Spleen (tissue), 7 donors: ENCODE results near the gene ARID5B.
"Not testable (repeated sequence)": the region's sequence is repeated elsewhere in the genome, so short reads cannot be mapped to it uniquely, and the experiment has no call there.

ENCODE experiments used
- CTCF ChIP-seq, 11 experiments: fragments of 200-600 bp in 7 of 11; fragments of 450-650 bp in 4 of 11; sonication (generic) in 4 of 11; IDR thresholded peaks in 8 of 11; conservative IDR thresholded peaks in 3 of 11; 1 replicate in 7 of 11; 2 replicates in 4 of 11; pipeline versions ENCODE4 v1.4.0 to v1.8.0; 2016 to 2021; ENCODE audit warnings: antibody characterized with exemption in 11 of 11, inconsistent platforms in 4 of 11, mild to moderate bottlenecking in 1 of 11
- POLR2A ChIP-seq, 3 donors: fragments of 450-650 bp; IDR thresholded peaks; one replicate each; pipeline ENCODE4 v1.5.1; 2017; ENCODE audit warnings: antibody characterized with exemption in 3 of 3, mild to moderate bottlenecking in 1 of 3
- POLR2AphosphoS5 ChIP-seq, 3 donors: sonication (generic); formaldehyde crosslinking; IDR thresholded peaks; one replicate each; pipeline ENCODE4 v1.5.1; 2017; ENCODE audit warnings: antibody characterized with exemption in 3 of 3
- donor health status: DM: no; HTN: no; CAD: no; lungs with moderate emphysema.
- donor health status: DM: no; HTN: no; CAD: no.
- donor health status: DM: no; HTN: no; CAD: no.

GRCh38 chr10:61976951-61977721 is 75.6 kb downstream of the ARID5B start:
- TF ChIP-seq POLR2A (IDR thresholded peaks at IDR 0.05); CTCF (IDR thresholded peaks at IDR 0.05 in 8 of 11, conservative IDR thresholded peaks at IDR 0.05 in 3 of 11); POLR2AphosphoS5 (IDR thresholded peaks at IDR 0.05): not testable (repeated sequence)
